ENCODE data around the gene POLR2B. TPM values are rescaled to one million over a fixed set of nuclear protein-coding genes. Genes with fewer than 3 reads are reported as not detected.

Gene POLR2B
- total and polyA plus RNA-seq, 2 of the 4 experiments (the other 2 are of a cell fraction): 74.0 to 106 TPM

DNA sequence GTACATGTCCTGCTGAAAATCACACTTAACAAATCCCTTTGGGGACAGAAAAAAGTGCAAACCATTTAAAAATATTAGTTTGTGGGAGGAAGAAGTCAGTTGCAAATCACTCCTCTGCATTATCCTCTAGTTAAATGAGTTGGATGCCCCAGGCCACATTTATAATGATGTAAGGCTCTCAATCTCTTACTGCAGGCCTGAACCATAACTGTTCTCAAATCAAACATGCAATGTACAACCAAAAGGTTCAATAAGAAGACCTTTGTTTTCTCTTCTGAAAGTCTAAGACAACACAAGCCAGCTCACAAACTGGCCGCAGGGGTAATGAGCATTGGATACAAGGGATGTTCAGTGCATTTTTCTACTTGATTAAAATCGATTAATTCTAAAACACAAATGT lies 91.8 kb downstream of the POLR2B start:
- Histone ChIP-seq H3K27ac (ENCODE audit: insufficient read depth, low read length) (no peak overlapping the region), H3K56ac (ENCODE audit: extremely low read depth, insufficient read depth, low read length) (no peak overlapping the region), H3K4me2 (ENCODE audit: low read depth, low read length) (no peak overlapping the region), H3K4ac (ENCODE audit: low read depth, low read length) (0 out of 2 replicates have a peak overlapping the region, but pooled peaks have one; percentile 26), H3K27me3 (ENCODE audit: control insufficient read depth, insufficient read depth, low read length) (no peaks in the 10 kb centered on the region), H3K4me3 (ENCODE audit: insufficient read depth, low read depth, low read length) (no peak overlapping the region), H3K4me1 (ENCODE audit: control insufficient read depth, insufficient read depth, low read length) (peaks cover 23% of the 10 kb centered on the region), H3K14ac (replicated peaks; ENCODE audit: low read depth, low read length) (no peak overlapping the region), H3K18ac (ENCODE audit: low read depth, low read length) (no peak overlapping the region), H4K91ac (ENCODE audit: insufficient read depth, low read depth, low read length) (peak overlapping the region; percentile 40; the same call in 1 of the 2 replicates), H2AFZ (replicated peaks; ENCODE audit: low read length, poor library complexity) (no peak overlapping the region), H4K8ac (ENCODE audit: low read depth in 2 of 2, low read length in 2 of 2) (no peak overlapping the region), H2BK15ac (ENCODE audit: low read depth, low read length) (no peak overlapping the region), H2BK20ac (ENCODE audit: low read depth, low read length) (peak overlapping the region; percentile 6; the same call in 1 of the 2 replicates), H4K5ac (ENCODE audit: low read depth, low read length) (no peak overlapping the region), H3K9ac (ENCODE audit: low read depth, low read length) (no peak overlapping the region), H2AK9ac (replicated peaks; ENCODE audit: low read depth, low read length, poor library complexity) (no peak overlapping the region), H2AK5ac (ENCODE audit: low read depth, low read length) (no peak overlapping the region), H3K9me1 (ENCODE audit: insufficient read depth, low read length) (peaks cover 21% of the 10 kb centered on the region), H3K36me3 (ENCODE audit: control insufficient read depth, insufficient read depth, low read length) (no peaks in the 10 kb centered on the region), H2BK5ac (ENCODE audit: low read depth, low read length, poor library complexity, severe bottlenecking) (peak overlapping the region; percentile 14), H4K20me1 (ENCODE audit: insufficient read depth, low read length) (peaks cover 8% of the 10 kb centered on the region), H2BK120ac (ENCODE audit: low read depth, low read length) (peak overlapping the region; percentile 25; the same call in 1 of the 2 replicates), H3K9me3 (ENCODE audit: control insufficient read depth, insufficient read depth, low read length) (no peaks in the 10 kb centered on the region), H3K79me1 (ENCODE audit: low read depth in 1 of 2, low read length in 2 of 2) (peaks cover 10 to 76% of the 10 kb centered on the region in 2 experiments; a peak in 3 of 4 replicates), H3K23ac (ENCODE audit: low read depth, low read length) (no peak overlapping the region; the same call in 1 of the 2 replicates)
- ChIA-PET CTCF (interaction anchor here (0.6 to 1.6 kb wide), 2 partner anchors 52 to 93 kb away, joined by 3 to 6 read pairs; no protein-coding TSS in a partner anchor), POLR2A (ENCODE audit: unreplicated experiment) (no interaction called here)
- no CpG with 5 or more reads among the region's 2 CpGs for WGBS, 2 experiments (ENCODE audit: extremely low coverage in 2 of 2, insufficient read length in 1 of 2)
- no peak for ATAC-seq (ENCODE audit: low read depth)
- BruUV-seq (replicated peaks): no TSS peak
- in situ Hi-C loops (cut with MboI; ENCODE audit: low sequenced_read_pairs) (no loop called here), dilution Hi-C loops (cut with HindIII; ENCODE audit: low sequenced_read_pairs, unreplicated experiment) (no loop called here), intact Hi-C loops (cut with micrococcal nuclease) (no loop called here)
- no peak for DNase-seq
- no peak for TF ChIP-seq CEBPB (IDR thresholded peaks at IDR 0.05; ENCODE audit: low read depth, low read length)
- TF ChIP-seq RFX5 (IDR thresholded peaks at IDR 0.05; ENCODE audit: low read depth, low read length): no peak
- no peak for TF ChIP-seq FOS (IDR thresholded peaks at IDR 0.05; ENCODE audit: low read depth, low read length)

All from IMR-90 (cell line).